Stimulated activated CD4-positive, alpha-beta T cell treated with anti-CD3 and anti-CD28 coated beads, Interleukin-2, amount 100 ng/mL, for 4 hours (primary cell): ENCODE data around the gene PRR14L.

Experiments
- DNase-seq: peaks from one replicate; pipeline ENCODE4 v3.0.0-alpha.2; 2020; ENCODE audit warnings: low read depth

The PRR14L gene

GRCh38 chr22:31639436-31640039 is 110.4 kb downstream of the PRR14L start:
- no peak for DNase-seq

GRCh38 chr22:31637891-31638618 is 111.9 kb downstream of the PRR14L start:
- DNase-seq: no peak

- no peak for DNase-seq
These were observed 112.5 kb downstream of the PRR14L start for GRCh38 chr22:31637447-31637890.

- DNase-seq: no peak
These were observed 114.2 kb downstream of the PRR14L start for GRCh38 chr22:31635638-31636306.

- DNase-seq: no peak
These were observed 118.5 kb downstream of the PRR14L start for GRCh38 chr22:31631436-31631835.
